ENCODE results near the gene LIN54. TPM values are rescaled to one million over a fixed set of nuclear protein-coding genes. Genes with fewer than 3 reads are reported as not detected.

The LIN54 gene
- total and polyA plus RNA-seq, 4 experiments from 2014 or later = 7.6 to 21.7 (median 15.5) TPM

DNA sequence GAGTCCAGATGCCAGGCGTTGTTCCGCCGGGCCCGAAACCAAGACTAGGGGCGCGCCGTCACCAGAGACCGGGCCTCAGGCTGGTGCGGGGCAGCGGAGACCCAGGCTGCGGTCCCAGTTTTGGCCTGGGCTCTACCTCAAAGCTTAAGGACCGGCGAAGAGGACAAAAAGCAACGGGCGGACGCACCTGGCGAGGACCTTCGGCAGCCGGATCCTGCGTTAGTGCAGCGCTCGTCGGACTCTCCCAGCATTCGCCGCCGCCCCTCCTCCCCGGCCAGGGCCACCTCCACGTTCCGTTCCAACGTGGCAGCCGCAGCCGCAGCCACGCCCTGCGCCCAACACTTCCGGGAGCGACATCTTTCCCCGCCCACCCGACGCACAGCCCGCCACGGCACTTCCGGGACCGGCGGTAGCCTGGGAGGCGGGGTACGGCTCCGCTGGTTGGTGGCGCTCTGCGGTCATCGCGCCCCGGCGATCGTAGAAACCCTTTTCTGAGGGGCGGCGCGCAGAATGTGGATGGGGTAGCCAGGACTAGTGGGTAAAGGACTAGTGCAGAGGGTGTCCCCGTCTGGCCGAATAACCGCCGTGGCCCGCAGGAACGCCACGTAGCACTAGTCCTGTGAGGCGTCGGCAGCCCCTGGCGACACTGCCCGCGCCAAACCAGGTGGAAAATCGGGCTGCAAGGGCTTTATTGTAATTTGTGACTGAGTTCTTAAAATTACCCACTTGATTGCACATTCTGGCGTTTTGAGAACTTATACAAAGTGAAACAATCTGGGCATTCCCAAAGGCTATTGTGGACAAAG is 119.5 kb downstream of the LIN54 start, which contains the start of gene SEC31A:
SEC31A (minus strand) TSS at position 253 of the 806 bp plus-strand sequence. CDS start 9,217 bp downstream, outside the sequence.
- Mint-ChIP-seq H3K36me3 (peaks cover 12 to 46% of the 10 kb centered on the region in 2 donors), H3K4me1 (peaks cover 22 to 51% (median 32%) of the 10 kb centered on the region in 4 donors), H3K4me3 (peak within 1 kb of the TSS; percentile 89 to 96 (median 94)), H3K27me3 (no peaks in the 10 kb centered on the region), H3K27ac (peak within 1 kb of the TSS; percentile 95 to 99 (median 98)), H3K9me3 (no peaks in the 10 kb centered on the region)
- Histone ChIP-seq H3K4me3 (ENCODE audit: low read length in 2 of 2) (peak within 1 kb of the TSS; percentile 66 to 91), H3K4me1 (ENCODE audit: insufficient read depth, low read length) (peaks cover 32% of the 10 kb centered on the region), H3K9me3 (ENCODE audit: control insufficient read depth in 1 of 2, low read length in 2 of 2) (no peaks in the 10 kb centered on the region), H3K36me3 (ENCODE audit: insufficient read depth, low read length) (peaks cover 9% of the 10 kb centered on the region), H3K27ac (ENCODE audit: low read depth, low read length) (peak within 1 kb of the TSS; percentile 99), H3K27me3 (ENCODE audit: insufficient read depth, low read length) (no peaks in the 10 kb centered on the region)
- DNase-seq = peak; percentile 95 to 96 (median 96)
- ChIA-PET POLR2A (ENCODE audit: partially characterized antibody) (interaction anchor here (0.9 to 4.9 kb wide), 8 partner anchors 9 to 463 kb away, joined by 4 to 53 read pairs (median 6); partner anchors contain the start of genes COPS4 and THAP9), CTCF (ENCODE audit: partially characterized antibody) (interaction anchor here (1.2 to 1.3 kb wide), 2 partner anchors 9 to 392 kb away, joined by 3 to 4 read pairs; partner anchors contain the start of gene THAP9)
- intact Hi-C loops (cut with micrococcal nuclease) = loop anchor here (1.0 to 10.0 kb wide), 7 partner anchors 9 to 1396 kb away; partner anchors contain the start of genes COPS4, COQ2, ENOPH1 and HNRNPDL

DNA sequence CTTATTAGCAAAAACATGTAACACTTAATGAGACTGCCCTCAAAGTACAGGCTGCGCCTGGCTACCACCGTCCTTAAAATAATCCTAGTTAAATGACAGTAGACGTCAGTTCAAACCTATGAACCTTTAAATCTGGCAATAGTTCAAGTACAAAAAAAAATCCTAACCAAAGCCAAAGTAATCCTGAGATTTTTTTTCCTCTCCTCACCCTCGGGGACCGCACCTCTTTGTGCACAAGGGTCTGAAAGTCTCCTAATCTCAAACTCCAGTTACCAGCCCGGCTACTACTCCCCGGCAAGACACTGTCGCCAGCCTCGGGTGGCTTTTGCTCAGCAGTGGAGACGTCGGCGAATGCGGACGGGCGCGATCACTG is 120.1 kb downstream of the LIN54 start:
- Mint-ChIP-seq H3K9me3 (no peaks in the 10 kb centered on the region), H3K27me3 (no peaks in the 10 kb centered on the region), H3K36me3 (peaks cover 16 to 44% of the 10 kb centered on the region in 2 donors), H3K4me1 (peaks cover 28 to 57% (median 37%) of the 10 kb centered on the region in 4 donors), H3K4me3 (peak overlapping the region; percentile 89 to 96 (median 94)), H3K27ac (peak overlapping the region; percentile 95 to 99 (median 98))
- POLR2A ChIA-PET (ENCODE audit: partially characterized antibody) = interaction anchor here (0.9 to 4.9 kb wide), 7 partner anchors 10 to 462 kb away, joined by 4 to 53 read pairs (median 6); partner anchors contain the start of genes COPS4 and THAP9
- Histone ChIP-seq H3K4me3 (ENCODE audit: low read length in 2 of 2) (peak overlapping the region; percentile 66 to 91), H3K9me3 (ENCODE audit: control insufficient read depth in 1 of 2, low read length in 2 of 2) (no peaks in the 10 kb centered on the region), H3K4me1 (ENCODE audit: insufficient read depth, low read length) (peaks cover 38% of the 10 kb centered on the region), H3K27ac (ENCODE audit: low read depth, low read length) (peak overlapping the region; percentile 99), H3K27me3 (ENCODE audit: insufficient read depth, low read length) (no peaks in the 10 kb centered on the region), H3K36me3 (ENCODE audit: insufficient read depth, low read length) (peaks cover 9% of the 10 kb centered on the region)
- CTCF ChIA-PET (ENCODE audit: partially characterized antibody) = no interaction called here
- intact Hi-C loops (cut with micrococcal nuclease) = loop anchor here (5.0 to 10.0 kb wide), 2 partner anchors 327 to 1396 kb away; no protein-coding TSS in a partner anchor
- no peak for DNase-seq

DNA sequence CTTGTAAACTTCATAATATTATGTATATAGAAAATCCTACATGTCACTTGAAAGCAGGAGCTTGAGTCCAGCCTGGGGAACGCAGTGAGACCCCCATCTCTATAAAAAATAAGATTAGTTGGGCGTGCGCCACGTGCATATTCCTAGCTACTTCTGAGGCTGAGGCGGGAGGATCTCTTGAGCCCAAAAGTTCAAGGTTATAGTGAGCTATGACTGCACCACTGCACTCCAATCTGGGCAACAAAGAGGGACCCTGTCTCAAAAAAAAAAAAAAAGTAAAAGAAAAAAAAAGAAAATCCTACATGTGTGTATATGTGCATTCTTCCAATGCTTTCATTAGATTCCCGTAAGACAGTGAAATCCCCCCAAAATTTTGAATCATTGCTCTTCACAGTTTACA is 121.3 kb downstream of the LIN54 start:
- H3K27ac ChIP-seq (ENCODE audit: low read depth, low read length) = no peak overlapping the region
- intact Hi-C loops (cut with micrococcal nuclease) = no loop called here

DNA sequence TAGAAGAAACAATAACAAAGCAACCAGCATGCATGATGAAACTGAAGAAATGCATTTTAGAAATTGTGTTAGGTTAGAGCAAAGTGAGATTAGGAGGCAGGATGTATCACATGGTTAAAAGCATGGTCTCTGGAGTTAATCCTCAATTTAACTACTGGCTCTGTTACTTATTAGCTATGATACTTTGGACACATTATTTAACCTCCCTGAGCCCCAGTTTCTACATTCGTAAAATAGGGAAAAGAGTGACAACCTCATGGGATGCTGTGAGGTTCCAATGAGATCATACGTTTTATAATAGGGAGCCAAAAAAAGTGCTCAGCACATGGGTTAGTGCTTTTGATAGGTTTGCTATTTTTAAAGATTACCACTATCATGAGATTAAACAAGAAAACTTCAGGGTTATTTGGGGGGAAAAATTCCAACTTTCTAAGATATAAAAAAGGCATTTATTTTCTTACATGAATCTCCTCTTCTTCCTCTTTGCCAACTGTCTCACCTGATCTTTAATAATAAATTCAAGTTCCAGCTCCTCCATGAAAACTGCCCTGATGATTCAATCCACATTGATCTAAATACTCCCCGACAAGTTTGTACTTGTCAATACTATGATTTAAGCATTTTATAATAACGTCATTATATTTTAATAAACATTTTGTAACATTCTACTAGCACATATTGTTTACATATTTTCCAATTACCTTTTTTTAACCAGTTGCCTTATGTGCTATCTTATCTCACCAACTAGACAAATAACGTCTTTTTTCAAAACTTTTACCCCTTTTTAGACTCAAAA is 124.3 kb downstream of the LIN54 start:
- Histone ChIP-seq H3K27me3 (ENCODE audit: insufficient read depth, low read length) (no peaks in the 10 kb centered on the region), H3K4me1 (ENCODE audit: insufficient read depth, low read length) (peaks cover 36% of the 10 kb centered on the region), H3K9me3 (ENCODE audit: control insufficient read depth in 1 of 2, low read length in 2 of 2) (no peaks in the 10 kb centered on the region), H3K36me3 (ENCODE audit: insufficient read depth, low read length) (peaks cover 5% of the 10 kb centered on the region), H3K4me3 (ENCODE audit: low read length in 2 of 2) (no peak overlapping the region), H3K27ac (ENCODE audit: low read depth, low read length) (no peak overlapping the region)
- Mint-ChIP-seq H3K4me3 (peak overlapping the region in 3 of 8 donors; percentile 11 to 38 (median 34)), H3K36me3 (peaks cover 13 to 35% of the 10 kb centered on the region in 2 donors), H3K27ac (no peak overlapping the region), H3K4me1 (peaks cover 31 to 65% (median 47%) of the 10 kb centered on the region in 4 donors), H3K9me3 (no peaks in the 10 kb centered on the region), H3K27me3 (no peaks in the 10 kb centered on the region)
- ChIA-PET POLR2A (ENCODE audit: partially characterized antibody) (interaction anchor here (1.8 kb wide), 1 partner anchor 124 kb away, joined by 5 read pairs; the partner anchor contains the start of gene LIN54), CTCF (ENCODE audit: partially characterized antibody) (interaction anchor here (1.4 to 3.3 kb wide), 3 partner anchors 10 to 35 kb away, joined by 4 to 11 read pairs (median 6); no protein-coding TSS in a partner anchor)
- DNase-seq = no peak
- intact Hi-C loops (cut with micrococcal nuclease) = no loop called here

More for the DNA sequence above, 121.3 kb downstream of the LIN54 start:
- CTCF ChIA-PET (ENCODE audit: partially characterized antibody) = interaction anchor here (0.6 to 1.5 kb wide), 5 partner anchors 10 to 394 kb away, joined by 3 to 5 read pairs (median 4); partner anchors contain the start of gene COPS4
- Mint-ChIP-seq H3K27me3 (no peaks in the 10 kb centered on the region), H3K4me3 (peak overlapping the region; percentile 89 to 96 (median 94)), H3K27ac (peak overlapping the region in 5 of 7 donors; percentile 95 to 99 (median 99)), H3K36me3 (peaks cover 13 to 42% of the 10 kb centered on the region in 2 donors), H3K4me1 (peaks cover 31 to 66% (median 44%) of the 10 kb centered on the region in 4 donors), H3K9me3 (no peaks in the 10 kb centered on the region)
- DNase-seq = no peak
- H3K9me3 ChIP-seq (ENCODE audit: control insufficient read depth in 1 of 2, low read length in 2 of 2) = no peaks in the 10 kb centered on the region
- peaks cover 5% of the 10 kb centered on the region for H3K36me3 ChIP-seq (ENCODE audit: insufficient read depth, low read length)
- peaks cover 40% of the 10 kb centered on the region for H3K4me1 ChIP-seq (ENCODE audit: insufficient read depth, low read length)
- H3K4me3 ChIP-seq (ENCODE audit: low read length in 2 of 2) = no peak overlapping the region
- POLR2A ChIA-PET (ENCODE audit: partially characterized antibody) = interaction anchor here (0.7 to 4.9 kb wide), 5 partner anchors 9 to 903 kb away, joined by 3 to 53 read pairs (median 6); partner anchors contain the start of genes HELQ, MRPS18C and THAP9
- H3K27me3 ChIP-seq (ENCODE audit: insufficient read depth, low read length) = no peaks in the 10 kb centered on the region

DNA sequence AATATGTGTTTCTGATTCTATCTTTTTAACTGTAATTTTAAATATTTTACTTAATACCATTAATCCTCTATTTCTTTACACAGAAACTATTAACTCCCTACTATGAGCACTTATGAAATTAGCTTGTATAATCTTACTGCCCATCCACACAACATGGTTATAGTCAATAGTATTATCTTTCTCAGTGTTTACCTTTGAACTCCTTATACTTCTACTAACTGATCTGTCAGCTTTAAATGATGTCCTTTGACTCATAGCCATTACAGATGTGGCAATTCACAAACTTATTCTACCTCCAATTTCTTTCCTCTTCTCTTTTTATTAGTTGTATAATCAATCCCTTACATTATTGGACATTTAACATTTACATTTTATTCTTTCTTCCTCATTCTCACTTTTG is 125.2 kb downstream of the LIN54 start:
- no peaks in the 10 kb centered on the region for H3K9me3 Mint-ChIP-seq
- Histone ChIP-seq H3K27ac (ENCODE audit: low read depth, low read length) (no peak overlapping the region), H3K4me1 (ENCODE audit: insufficient read depth, low read length) (peaks cover 36% of the 10 kb centered on the region), H3K36me3 (ENCODE audit: insufficient read depth, low read length) (peaks cover 6% of the 10 kb centered on the region), H3K9me3 (ENCODE audit: control insufficient read depth in 1 of 2, low read length in 2 of 2) (no peaks in the 10 kb centered on the region), H3K4me3 (ENCODE audit: low read length in 2 of 2) (no peak overlapping the region), H3K27me3 (ENCODE audit: insufficient read depth, low read length) (no peaks in the 10 kb centered on the region)
- H3K27ac Mint-ChIP-seq = peak overlapping the region in 1 of 7 donors; percentile 46
- H3K27me3 Mint-ChIP-seq = no peaks in the 10 kb centered on the region
- H3K36me3 Mint-ChIP-seq = peaks cover 13 to 32% of the 10 kb centered on the region in 2 donors
- H3K4me3 Mint-ChIP-seq = no peak overlapping the region
- H3K4me1 Mint-ChIP-seq = peaks cover 34 to 61% (median 47%) of the 10 kb centered on the region in 4 donors
- CTCF ChIA-PET (ENCODE audit: partially characterized antibody) = interaction anchor here (1.4 to 3.3 kb wide), 3 partner anchors 9 to 34 kb away, joined by 4 to 11 read pairs (median 6); no protein-coding TSS in a partner anchor
- POLR2A ChIA-PET (ENCODE audit: partially characterized antibody) = interaction anchor here (1.8 kb wide), 1 partner anchor 125 kb away, joined by 5 read pairs; the partner anchor contains the start of gene LIN54
- intact Hi-C loops (cut with micrococcal nuclease) = no loop called here
- DNase-seq = no peak

All from CD4-positive, alpha-beta memory T cell (primary cell).